GM12875 (cell line): ENCODE results near the gene ANKRD24.
"Not testable (repeated sequence)": the region's sequence is repeated elsewhere in the genome, so short reads cannot be mapped to it uniquely, and the experiment has no call there.

Source experiments
- H3K4me3 ChIP-seq: one replicate; pipeline ENCODE4 v1.5.1; 2011; ENCODE audit warnings: low read depth, low read length, control low read depth
- CTCF ChIP-seq: IDR thresholded peaks from 2 replicates; pipeline ENCODE4 v1.5.1; 2011; ENCODE audit warnings: low read depth, mild to moderate bottlenecking, control low read depth, inconsistent platforms, low read length, moderate library complexity, borderline replicate concordance; ENCODE audit not compliant: insufficient read depth

Gene ANKRD24

GRCh38 chr19:4267901-4268815, 85.7 kb downstream of the ANKRD24 start:
- no peak overlapping the region for H3K4me3 ChIP-seq
- no peak for TF ChIP-seq CTCF

- TF ChIP-seq CTCF = no peak
- no peak overlapping the region for H3K4me3 ChIP-seq
Observed at GRCh38 chr19:4268816-4269430, 86.4 kb downstream of the ANKRD24 start.

DNA sequence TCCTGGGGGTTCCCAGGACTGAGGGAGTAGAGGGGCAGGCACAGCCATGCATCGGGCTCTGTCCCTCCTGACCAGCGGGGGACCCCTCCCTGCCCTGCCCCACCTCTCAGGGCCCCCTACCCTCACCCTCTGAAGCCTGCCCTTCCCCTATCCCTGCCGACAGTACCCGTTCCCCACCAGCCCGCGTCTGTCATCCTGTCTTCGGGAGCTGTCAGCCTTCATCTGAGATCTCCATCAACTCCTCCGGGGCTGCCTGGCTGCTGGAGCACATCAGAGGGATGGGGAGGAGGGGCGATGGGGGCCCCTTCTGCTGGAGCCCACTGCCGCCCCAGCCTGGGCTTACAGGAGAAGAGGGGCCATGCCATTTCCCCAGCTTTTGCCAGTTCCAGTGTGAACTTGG, 90.4 kb downstream of the ANKRD24 start:
- no peak for TF ChIP-seq CTCF
- H3K4me3 ChIP-seq = no peak overlapping the region

GRCh38 chr19:4274321-4274686, 91.8 kb downstream of the ANKRD24 start:
- H3K4me3 ChIP-seq = not testable (repeated sequence)
